ENCODE results near the gene LOXL1.

Gene LOXL1

DNA sequence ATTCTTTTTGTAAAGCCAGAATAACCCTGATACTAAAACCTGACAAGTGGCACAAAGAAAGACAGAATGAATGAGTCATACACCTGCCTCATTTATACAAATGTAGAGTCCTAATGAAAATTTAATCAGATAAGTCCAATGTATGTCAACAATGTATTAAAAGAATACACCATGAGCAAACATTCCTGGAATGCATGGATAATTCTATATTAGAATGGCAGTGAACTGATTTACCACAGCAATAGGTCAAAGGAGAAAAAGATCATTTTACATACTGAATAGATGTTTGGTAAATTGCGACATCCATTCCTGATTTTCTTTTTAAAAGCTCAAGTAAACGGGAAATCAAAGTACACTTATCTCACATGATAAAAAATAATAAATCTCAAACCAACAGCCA lies 11.2 kb upstream of the LOXL1 start:
- no peak for DNase-seq (ENCODE audit: low read depth)
- no peak overlapping the region for H3K4me3 ChIP-seq (ENCODE audit: low read depth, low read length)

- DNase-seq (ENCODE audit: low read depth), result no peak
- H3K4me3 ChIP-seq (ENCODE audit: low read depth, low read length), result no peak overlapping the region
Observed at GRCh38 chr15:73918784-73919183, 7.5 kb upstream of the LOXL1 start.

DNA sequence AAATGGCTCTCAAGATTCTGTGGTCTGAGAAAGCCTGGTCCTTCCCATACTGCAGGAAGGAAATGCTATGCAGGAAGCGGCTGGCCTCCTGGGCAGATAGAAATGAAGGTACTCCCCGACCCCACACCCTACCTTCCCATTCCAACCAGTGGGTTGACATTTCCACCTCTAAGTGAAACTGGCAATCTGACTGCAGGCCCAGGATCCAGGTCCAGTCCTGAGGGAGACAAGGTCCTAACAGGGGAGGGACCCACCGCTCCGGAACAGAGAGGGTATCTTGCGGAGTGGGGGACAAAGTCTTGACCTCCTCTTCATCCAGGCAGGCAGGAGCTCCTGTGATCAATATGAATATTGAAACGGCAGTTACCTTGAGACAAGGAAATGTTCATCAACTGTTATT lies 6.6 kb upstream of the LOXL1 start:
- no peak overlapping the region for H3K4me3 ChIP-seq (ENCODE audit: low read depth, low read length)
- no peak for DNase-seq (ENCODE audit: low read depth)

- H3K4me3 ChIP-seq (ENCODE audit: low read depth, low read length), result no peak overlapping the region
- no peak for DNase-seq (ENCODE audit: low read depth)
Observed at GRCh38 chr15:73921254-73921925, 4.9 kb upstream of the LOXL1 start.

DNA sequence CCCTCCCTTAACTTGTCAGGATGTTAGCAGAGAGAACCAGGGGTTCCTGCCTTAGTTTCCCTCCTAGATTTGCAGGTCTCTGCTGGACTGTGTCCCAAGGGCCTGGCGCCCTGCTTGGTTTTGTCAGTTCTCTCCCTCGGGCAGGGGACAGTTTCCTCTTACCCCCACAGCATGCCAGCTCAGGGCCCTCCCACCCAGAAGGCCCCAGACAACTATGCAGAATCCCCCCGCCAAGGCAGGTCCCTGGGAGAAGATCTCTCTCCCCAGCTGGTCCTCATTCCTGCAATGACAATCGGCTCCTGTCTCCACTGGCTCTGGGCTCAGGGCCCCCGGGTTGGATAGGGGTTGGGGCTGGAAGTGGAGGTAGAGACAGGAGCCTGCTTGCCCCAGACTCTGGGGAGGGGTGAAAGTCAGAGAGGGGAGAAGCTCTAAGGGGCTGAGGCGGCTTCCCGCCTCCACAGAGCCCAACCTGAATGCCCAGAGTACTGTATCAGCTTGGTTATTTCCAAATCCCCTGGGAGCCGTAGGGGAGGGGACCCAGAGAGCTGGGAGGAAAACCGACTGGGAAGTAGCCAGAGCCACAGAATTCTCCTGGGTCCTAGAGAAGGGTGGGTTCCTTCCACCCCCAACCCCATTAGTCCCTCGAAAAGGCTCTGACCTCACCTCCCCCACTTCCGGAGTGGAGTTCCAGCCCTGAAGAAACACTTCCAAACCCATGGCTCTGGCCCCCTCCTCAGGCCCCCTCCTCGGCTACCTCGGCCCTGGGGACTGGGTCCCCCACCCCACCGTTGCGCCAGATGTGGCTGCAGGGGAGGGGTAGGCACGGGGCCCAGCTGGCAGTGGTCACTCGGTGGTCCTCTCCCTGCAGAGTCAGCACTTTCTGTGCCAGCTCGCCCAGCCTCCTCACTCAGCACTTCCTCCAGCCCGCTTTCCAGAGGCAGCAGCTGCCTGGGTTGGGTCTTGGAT lies 3.8 kb upstream of the LOXL1 start:
- peak overlapping the region; percentile 17 for H3K4me3 ChIP-seq (ENCODE audit: low read depth, low read length)

DNA sequence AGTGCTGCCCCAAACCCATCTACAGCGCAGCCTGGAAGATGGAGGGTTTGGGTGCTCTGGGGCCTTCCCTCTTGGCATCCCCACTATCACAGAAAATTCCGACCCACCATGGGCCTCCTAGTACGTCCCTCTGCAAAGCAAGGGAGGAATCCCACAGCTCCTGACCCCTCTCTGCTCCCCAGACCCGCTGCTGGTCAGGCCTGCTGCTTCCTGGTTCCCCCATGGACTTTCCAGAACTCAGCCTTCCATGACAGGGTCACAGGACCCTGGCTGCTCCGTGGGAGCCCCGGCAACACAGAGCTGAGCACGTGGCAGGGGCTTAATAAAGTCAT lies 3.1 kb upstream of the LOXL1 start:
- no peak for DNase-seq (ENCODE audit: low read depth)
- no peak overlapping the region for H3K4me3 ChIP-seq (ENCODE audit: low read depth, low read length)

More for the DNA sequence above, 3.8 kb upstream of the LOXL1 start:
- no peak for DNase-seq (ENCODE audit: low read depth)

- no peak for DNase-seq (ENCODE audit: low read depth)
- no peak overlapping the region for H3K4me3 ChIP-seq (ENCODE audit: low read depth, low read length)
Observed at GRCh38 chr15:73923488-73924164, 2.6 kb upstream of the LOXL1 start.

DNA sequence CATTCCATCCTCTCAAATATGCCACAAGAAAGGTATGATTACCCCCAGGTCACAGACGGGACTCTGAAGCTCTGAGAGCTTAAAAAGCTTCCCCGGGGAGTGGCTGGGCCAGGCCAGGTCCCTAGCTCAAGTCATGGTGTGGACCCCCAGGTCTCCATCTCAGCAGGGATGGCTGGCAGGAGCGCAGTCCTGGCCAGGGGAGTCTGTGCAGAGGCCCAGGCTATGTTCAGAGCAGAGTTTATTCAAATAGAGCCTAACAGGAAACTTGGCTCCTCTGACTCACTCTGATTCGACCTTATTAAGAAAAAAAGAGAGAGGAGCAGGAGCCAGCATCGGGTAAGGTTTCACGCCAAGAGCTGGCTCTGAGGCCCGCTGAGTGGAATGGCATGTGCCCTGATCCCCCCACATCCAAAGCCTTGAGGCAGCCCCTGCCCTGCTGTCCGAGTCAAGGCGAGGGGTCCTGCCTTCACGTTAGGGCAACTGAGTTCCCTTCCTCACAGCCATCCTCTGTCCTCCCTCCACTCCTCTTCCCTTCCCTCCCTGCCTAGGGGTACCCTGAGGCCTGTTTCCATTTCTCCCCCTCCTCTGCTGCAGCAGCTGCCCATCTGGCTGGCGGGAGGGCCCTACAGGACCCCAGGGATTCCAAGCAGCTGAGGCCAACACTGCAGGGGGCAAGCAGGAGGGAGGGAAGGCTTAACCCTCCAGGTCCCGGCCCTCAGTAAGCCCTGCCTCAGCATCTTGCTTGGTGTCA lies 1.9 kb upstream of the LOXL1 start:
- peak; percentile 81 for DNase-seq (ENCODE audit: low read depth)
- H3K4me3 ChIP-seq (ENCODE audit: low read depth, low read length), result no peak overlapping the region

DNA sequence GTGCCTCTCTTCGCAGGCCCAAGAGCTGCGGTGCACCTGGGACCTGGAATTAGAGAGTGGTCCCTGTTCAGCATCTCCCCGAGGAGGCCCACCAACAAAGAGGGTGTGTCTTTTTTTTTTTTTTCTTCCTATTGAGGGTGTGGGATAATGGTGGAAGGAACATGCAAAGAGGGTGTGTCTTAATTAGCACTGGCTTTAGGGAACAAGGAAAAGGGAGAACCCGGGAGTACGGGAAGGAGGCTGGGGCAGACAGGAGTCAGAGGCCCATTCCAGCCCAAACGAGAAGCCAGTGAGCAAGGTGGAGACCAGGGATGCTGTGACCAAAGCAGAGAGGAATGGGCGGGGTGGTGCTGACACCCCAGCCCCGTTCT lies 429 bp upstream of the LOXL1 start:
- peak overlapping the region; percentile 79 for H3K4me3 ChIP-seq (ENCODE audit: low read depth, low read length)
- DNase-seq (ENCODE audit: low read depth), result no peak

DNA sequence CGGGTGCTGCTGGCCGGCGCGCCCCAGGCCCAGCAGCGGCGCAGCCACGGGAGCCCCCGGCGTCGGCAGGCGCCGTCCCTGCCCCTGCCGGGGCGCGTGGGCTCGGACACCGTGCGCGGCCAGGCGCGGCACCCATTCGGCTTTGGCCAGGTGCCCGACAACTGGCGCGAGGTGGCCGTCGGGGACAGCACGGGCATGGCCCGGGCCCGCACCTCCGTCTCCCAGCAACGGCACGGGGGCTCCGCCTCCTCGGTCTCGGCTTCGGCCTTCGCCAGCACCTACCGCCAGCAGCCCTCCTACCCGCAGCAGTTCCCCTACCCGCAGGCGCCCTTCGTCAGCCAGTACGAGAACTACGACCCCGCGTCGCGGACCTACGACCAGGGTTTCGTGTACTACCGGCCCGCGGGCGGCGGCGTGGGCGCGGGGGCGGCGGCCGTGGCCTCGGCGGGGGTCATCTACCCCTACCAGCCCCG lies 777 bp downstream of the LOXL1 start:
- peak overlapping the region; percentile 79 for H3K4me3 ChIP-seq (ENCODE audit: low read depth, low read length)
- no peak for DNase-seq (ENCODE audit: low read depth)

DNA sequence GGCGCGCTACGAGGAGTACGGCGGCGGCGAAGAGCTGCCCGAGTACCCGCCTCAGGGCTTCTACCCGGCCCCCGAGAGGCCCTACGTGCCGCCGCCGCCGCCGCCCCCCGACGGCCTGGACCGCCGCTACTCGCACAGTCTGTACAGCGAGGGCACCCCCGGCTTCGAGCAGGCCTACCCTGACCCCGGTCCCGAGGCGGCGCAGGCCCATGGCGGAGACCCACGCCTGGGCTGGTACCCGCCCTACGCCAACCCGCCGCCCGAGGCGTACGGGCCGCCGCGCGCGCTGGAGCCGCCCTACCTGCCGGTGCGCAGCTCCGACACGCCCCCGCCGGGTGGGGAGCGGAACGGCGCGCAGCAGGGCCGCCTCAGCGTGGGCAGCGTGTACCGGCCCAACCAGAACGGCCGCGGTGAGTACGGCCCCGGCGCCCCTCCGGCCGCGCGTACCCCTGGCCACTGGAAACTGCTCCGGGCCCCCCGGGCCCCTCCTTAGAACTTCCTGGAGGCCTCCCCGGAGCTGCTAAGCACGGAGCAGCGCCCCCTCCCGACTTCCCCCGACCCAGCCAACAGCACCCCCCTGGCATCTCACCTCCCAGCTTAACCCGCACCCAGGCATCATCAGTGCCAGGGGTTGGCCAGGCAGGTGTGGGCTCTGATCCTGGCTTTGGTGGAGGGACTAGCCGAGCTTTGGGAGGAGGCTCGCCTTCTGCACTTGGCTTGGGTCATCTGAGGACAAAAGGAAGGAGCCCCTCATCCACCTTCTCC lies 1.4 kb downstream of the LOXL1 start:
- H3K4me3 ChIP-seq (ENCODE audit: low read depth, low read length), result peak overlapping the region; percentile 79
- DNase-seq (ENCODE audit: low read depth), result no peak

GRCh38 chr15:73928241-73928579 lies 1.9 kb downstream of the LOXL1 start:
- H3K4me3 ChIP-seq (ENCODE audit: low read depth, low read length), result peak overlapping the region; percentile 79
- DNase-seq (ENCODE audit: low read depth), result no peak

DNA sequence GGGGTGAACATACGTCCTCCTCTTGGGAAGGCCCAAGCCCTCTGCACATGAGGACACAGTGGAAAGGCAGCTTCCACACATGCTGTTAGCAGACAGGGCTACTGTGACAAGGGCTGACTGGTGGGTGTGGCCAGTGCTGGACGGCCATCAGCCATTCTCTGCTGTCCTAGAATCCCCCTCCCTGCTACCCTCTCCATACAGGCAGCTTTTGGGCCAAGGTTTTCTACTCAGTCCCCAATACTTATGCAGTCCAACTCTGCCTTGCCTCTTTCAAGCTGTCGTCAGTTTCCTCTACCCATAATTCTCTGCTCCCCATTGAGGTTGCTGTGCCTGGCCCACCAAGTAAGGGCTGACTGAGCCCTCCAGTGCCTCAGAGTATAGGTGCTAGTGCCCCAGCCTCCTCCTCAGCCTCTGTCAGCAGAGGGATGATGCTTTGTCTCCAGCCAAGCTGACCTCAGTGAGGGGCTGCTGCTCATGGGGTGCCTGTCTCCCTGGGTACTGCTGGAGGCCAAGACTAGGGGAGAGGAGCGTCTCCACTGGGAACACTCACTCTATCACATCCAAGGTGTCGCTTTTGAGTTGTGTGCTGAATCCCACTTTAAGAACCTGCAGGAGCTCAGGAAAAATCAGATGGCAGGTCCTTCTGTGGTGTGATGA lies 2.8 kb downstream of the LOXL1 start:
- DNase-seq (ENCODE audit: low read depth), result no peak
- peak overlapping the region; percentile 79 for H3K4me3 ChIP-seq (ENCODE audit: low read depth, low read length)

DNA sequence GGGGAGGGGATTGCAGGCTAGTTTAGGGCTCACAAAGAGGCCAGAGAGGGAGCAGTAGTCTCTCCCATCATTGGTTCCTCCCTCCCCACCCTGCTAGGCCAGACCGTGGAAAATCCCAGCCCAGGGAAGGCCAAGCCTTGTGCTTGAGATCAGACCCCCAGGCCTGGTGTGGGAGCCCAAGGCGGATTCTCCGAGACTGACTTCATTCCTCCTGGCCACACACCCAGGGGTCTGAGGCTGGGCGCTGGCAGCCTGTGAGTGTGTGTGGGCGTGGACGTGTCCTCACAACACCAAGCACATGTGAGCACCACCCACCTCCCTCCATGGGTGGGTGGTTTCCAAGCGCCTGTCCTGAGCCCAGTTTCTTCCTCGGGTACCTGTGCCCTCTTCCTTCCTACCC lies 4.1 kb downstream of the LOXL1 start:
- peak overlapping the region; percentile 79 for H3K4me3 ChIP-seq (ENCODE audit: low read depth, low read length)
- peak; percentile 91 for DNase-seq (ENCODE audit: low read depth)

DNA sequence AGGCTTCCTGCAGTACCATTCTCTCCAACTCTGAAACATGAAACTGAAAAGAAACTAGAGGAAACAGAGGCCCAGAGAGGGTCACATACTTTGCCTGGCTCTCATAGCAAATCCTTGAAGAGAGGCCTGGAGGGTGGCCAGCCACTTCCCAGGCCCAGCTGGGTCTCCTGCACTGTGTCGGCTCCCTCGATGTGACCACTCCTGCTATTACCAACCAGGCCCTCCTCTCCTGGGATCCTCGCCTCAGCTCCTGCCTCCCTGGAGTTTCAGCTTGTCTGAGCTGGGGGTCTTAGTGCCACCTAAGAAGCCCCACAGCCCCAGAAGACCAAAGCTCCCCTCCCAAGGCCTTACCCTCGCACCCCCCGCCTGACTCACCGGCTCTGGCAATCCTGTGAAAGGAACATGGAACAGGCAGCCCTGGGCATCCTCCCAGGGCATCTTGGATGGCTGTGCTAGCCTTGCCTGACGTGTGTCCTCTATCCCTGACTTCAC lies 4.6 kb downstream of the LOXL1 start:
- DNase-seq (ENCODE audit: low read depth), result peak; percentile 71
- H3K4me3 ChIP-seq (ENCODE audit: low read depth, low read length), result no peak overlapping the region

GRCh38 chr15:73931441-73931840 lies 5.2 kb downstream of the LOXL1 start:
- no peak for DNase-seq (ENCODE audit: low read depth)
- H3K4me3 ChIP-seq (ENCODE audit: low read depth, low read length), result no peak overlapping the region

DNA sequence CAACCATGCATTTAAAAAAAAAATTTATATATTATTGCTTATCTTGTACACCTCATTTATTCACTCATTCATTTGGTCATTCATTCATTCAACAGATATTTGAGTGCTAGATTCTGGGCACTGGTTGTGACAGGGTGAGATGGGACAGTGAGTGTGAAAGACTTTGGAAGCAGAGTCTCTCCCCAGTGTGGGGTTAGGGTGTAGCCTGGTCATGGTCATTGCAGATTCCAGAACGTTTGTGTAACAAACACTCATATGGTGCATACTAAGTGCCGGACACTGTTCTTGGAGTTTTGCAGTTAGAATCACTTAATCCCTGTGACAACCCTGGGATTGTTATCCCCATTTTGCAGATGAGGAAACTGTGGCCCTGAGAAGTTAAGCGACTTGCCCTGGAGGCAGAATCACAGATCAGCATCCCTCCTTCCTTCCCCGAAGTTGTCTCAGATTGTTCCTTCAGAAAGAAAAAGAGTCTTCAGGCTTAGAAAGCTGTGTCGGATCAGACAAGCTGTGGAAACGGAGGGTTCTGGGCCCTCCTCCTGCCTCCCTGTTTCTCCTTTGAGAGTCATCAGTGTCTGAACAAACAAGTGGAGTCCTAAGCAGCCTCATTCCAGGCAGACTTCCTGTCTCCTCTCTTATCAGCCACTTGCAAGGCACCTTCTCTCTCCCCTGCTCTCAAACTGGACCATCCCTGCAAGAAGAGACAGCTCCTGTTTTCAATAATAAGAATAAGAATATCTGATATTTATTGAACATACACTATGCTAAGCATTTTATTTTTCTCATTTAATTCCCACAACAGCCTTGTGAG lies 6.3 kb downstream of the LOXL1 start:
- no peak overlapping the region for H3K4me3 ChIP-seq (ENCODE audit: low read depth, low read length)
- no peak for DNase-seq (ENCODE audit: low read depth)

GRCh38 chr15:73934281-73934680 lies 8.0 kb downstream of the LOXL1 start:
- H3K4me3 ChIP-seq (ENCODE audit: low read depth, low read length), result no peak overlapping the region
- no peak for DNase-seq (ENCODE audit: low read depth)

All from skeletal muscle cell (primary cell).